Endothelial cell of umbilical vein (primary cell): Measurements from ENCODE around the gene FAM228B. TPM values are rescaled to one million over a fixed set of nuclear protein-coding genes. Genes with fewer than 3 reads are reported as not detected.

Experiments used
- BruUV-seq: library from RNA; stranded (reverse); fragments of 400-500 nt; replicated peaks from 2 replicates; lab custom pipeline; 2021; lab: Mats Ljungman, UMichigan
- CTCF ChIA-PET: fragments of 300-600, 350-600 bp; sonication (Branson Sonifier 250); formaldehyde crosslinking; loops from one replicate; lab custom pipeline; 2021; ENCODE audit warnings: antibody characterized with exemption, inconsistent platforms; lab: Charles Lee
- POLR2A ChIA-PET: fragments of 300-600, 350-600 bp; sonication (Branson Sonifier 250); formaldehyde crosslinking; loops from one replicate; lab custom pipeline; 2021; ENCODE audit warnings: antibody characterized with exemption, inconsistent platforms; lab: Charles Lee
- DNase-seq: peaks from one replicate; pipeline ENCODE4 v3.0.0-alpha.2; 2011; ENCODE audit warnings: low read depth, low spot score
- FAIRE-seq: peaks from 2 replicates; lab custom pipeline; 2011; peaks lifted over from hg19 to GRCh38; lab: Jason Lieb, UNC
- H2AFZ ChIP-seq: 2 replicates; pipeline ENCODE4 v1.6.0; 2012; ENCODE audit warnings: low read depth, low read length, control low read depth, inconsistent platforms
- H3K27ac ChIP-seq: 2 replicates; pipeline ENCODE4 v1.5.1; 2011; ENCODE audit warnings: low read depth, mild to moderate bottlenecking, control low read depth, low read length, moderate library complexity; ENCODE audit not compliant: insufficient read depth
- H3K27me3 ChIP-seq, 2 experiments: 2 replicates each; pipeline versions ENCODE4 v1.6.0 to v1.6.1; 2011; ENCODE audit warnings: low read length in 2 of 2, mixed read lengths in 1 of 2; ENCODE audit not compliant: control insufficient read depth in 2 of 2, insufficient read depth in 2 of 2
- H3K36me3 ChIP-seq, 2 experiments: 2 replicates in 1 of 2; 3 replicates in 1 of 2; pipeline ENCODE4 v1.5.1; 2011; ENCODE audit warnings: low read length in 2 of 2, mild to moderate bottlenecking in 1 of 2, moderate library complexity in 1 of 2; ENCODE audit not compliant: control insufficient read depth in 2 of 2, insufficient read depth in 2 of 2; ENCODE audit errors: extremely low read depth in 1 of 2
- H3K4me1 ChIP-seq: 3 replicates; pipeline ENCODE4 v1.5.1; 2011; ENCODE audit warnings: mild to moderate bottlenecking, low read length; ENCODE audit not compliant: control insufficient read depth, insufficient read depth; ENCODE audit errors: extremely low read depth
- H3K4me2 ChIP-seq: 2 replicates; pipeline ENCODE4 v1.6.1; 2011; ENCODE audit warnings: low read length, control low read depth, mixed read lengths; ENCODE audit not compliant: insufficient read depth
- H3K4me3 ChIP-seq, 3 experiments: fragments of 200-600 bp in 1 of 3; sonication (generic), shearing (Covaris generic) in 1 of 3; replicated peaks in 1 of 3; 2 replicates each; pipeline ENCODE4 v1.5.1; 2011 to 2016; ENCODE audit warnings: control low read depth in 3 of 3, low read length in 3 of 3, mild to moderate bottlenecking in 2 of 3, inconsistent platforms in 1 of 3, low read depth in 1 of 3, moderate library complexity in 1 of 3; ENCODE audit not compliant: insufficient read depth in 1 of 3
- H3K79me2 ChIP-seq: 2 replicates; pipeline ENCODE4 v1.6.0; 2012; ENCODE audit warnings: low read length, inconsistent platforms; ENCODE audit not compliant: control insufficient read depth, insufficient read depth
- H3K9ac ChIP-seq: replicated peaks from 2 replicates; pipeline ENCODE3; 2011; ENCODE audit warnings: low read length, control low read depth; ENCODE audit not compliant: insufficient read depth; ENCODE audit errors: extremely low read depth
- H3K9me1 ChIP-seq: replicated peaks from 3 replicates; pipeline ENCODE4 v1.6.0; 2011; ENCODE audit warnings: mild to moderate bottlenecking, low read length; ENCODE audit not compliant: control insufficient read depth, insufficient read depth; ENCODE audit errors: extremely low read depth
- H3K9me3 ChIP-seq: replicated peaks from 2 replicates; pipeline ENCODE4 v1.5.1; 2012; ENCODE audit warnings: low read length, inconsistent platforms; ENCODE audit not compliant: control insufficient read depth, insufficient read depth
- H4K20me1 ChIP-seq: replicated peaks from 2 replicates; pipeline ENCODE3; 2011; ENCODE audit warnings: mild to moderate bottlenecking, low read length; ENCODE audit not compliant: control insufficient read depth, insufficient read depth; ENCODE audit errors: extremely low read depth
- EZH2 ChIP-seq: IDR thresholded peaks from 2 replicates; pipeline ENCODE4 v1.6.1; 2012; ENCODE audit warnings: borderline replicate concordance, low read depth, mild to moderate bottlenecking, moderate library complexity, low read length, inconsistent platforms; ENCODE audit not compliant: severe bottlenecking
- FOS ChIP-seq: IDR thresholded peaks from 2 replicates; pipeline ENCODE4 v1.6.1; 2011; ENCODE audit warnings: mild to moderate bottlenecking, low read length, moderate library complexity, borderline replicate concordance; ENCODE audit not compliant: insufficient read depth
- GATA2 ChIP-seq: IDR thresholded peaks from 2 replicates; pipeline ENCODE4 v1.7.0; 2011; ENCODE audit warnings: low read depth, mild to moderate bottlenecking, moderate library complexity, mixed read lengths, low read length; ENCODE audit not compliant: insufficient read length, insufficient read depth
- JUN ChIP-seq: IDR thresholded peaks from 2 replicates; pipeline ENCODE4 v1.6.1; 2011; ENCODE audit warnings: borderline replicate concordance, low read depth; ENCODE audit not compliant: insufficient read length, insufficient read depth
- MAX ChIP-seq: IDR thresholded peaks from 2 replicates; pipeline ENCODE4 v1.6.1; 2011; ENCODE audit not compliant: insufficient read depth, insufficient read length
- MYC ChIP-seq: IDR thresholded peaks from one replicate; pipeline ENCODE4 v1.6.1; 2011; ENCODE audit warnings: mild to moderate bottlenecking, low read depth, low read length
- POLR2A ChIP-seq: IDR thresholded peaks from 2 replicates; pipeline ENCODE4 v1.6.1; 2012; ENCODE audit warnings: low read depth, mild to moderate bottlenecking, control low read depth, low read length
- POLR2AphosphoS5 ChIP-seq: IDR thresholded peaks from 2 replicates; pipeline ENCODE4 v1.6.1; 2012; ENCODE audit warnings: low read depth, mild to moderate bottlenecking, control low read depth, low read length, moderate library complexity; ENCODE audit not compliant: insufficient read depth
- dilution Hi-C: fragments of 300-500 bp; cut with MboI; formaldehyde crosslinking; loops from one replicate; pipeline ENCODE4 v1.15.0; 2019; ENCODE audit warnings: low sequenced_read_pairs; ENCODE audit not compliant: extremely low pct_ligation_motif_present
- intact Hi-C: fragments of 100-400 bp; cut with micrococcal nuclease; formaldehyde crosslinking; loops from one replicate; pipeline ENCODE4 v1.10.0; 2022
- polyA plus RNA-seq, 4 experiments: library from polyadenylated mRNA; depleted of rRNA in 3 of 4; stranded (reverse) in 3 of 4; unstranded in 1 of 4; fragments of >200 nt; gene quantifications; 2 replicates each; pipeline versions ENCODE4 v1.2.1 to v1.2.3, GENCODE V29; 2011 to 2012; ENCODE audit warnings: missing spikeins in 1 of 4
- total RNA-seq: library from RNA; stranded (reverse); gene quantifications from 2 replicates; pipeline ENCODE4 v1.2.3, GENCODE V29; 2021
- TF ChIP-seq, protein P1 (sequence below), 2 donors: IDR thresholded peaks; 1 replicate in 1 of 2; 2 replicates in 1 of 2; pipeline ENCODE4 v1.5.1; 2011; ENCODE audit warnings: low read length in 2 of 2, mild to moderate bottlenecking in 2 of 2, moderate library complexity in 2 of 2, control low read depth in 1 of 2, inconsistent platforms in 1 of 2, low read depth in 1 of 2; ENCODE audit not compliant: insufficient read depth in 1 of 2; ENCODE audit errors: extremely low read depth in 1 of 2

Gene FAM228B
- total and polyA plus RNA-seq, 2 donors (not counting 3 experiments of a cell fraction or from before 2014, with no cell fraction given): 1.6 to 11.9 TPM

GRCh38 chr2:24183366-24184069, 60.2 kb downstream of the FAM228B start:
- Histone ChIP-seq H3K9me3 (no peaks in the 10 kb centered on the region), H4K20me1 (no peaks in the 10 kb centered on the region), H3K27ac (no peak overlapping the region), H3K9me1 (no peaks in the 10 kb centered on the region), H3K4me1 (no peaks in the 10 kb centered on the region), H3K9ac (no peak overlapping the region), H3K4me3 (no peak overlapping the region), H3K79me2 (no peaks in the 10 kb centered on the region), H3K4me2 (no peak overlapping the region), H3K27me3 (peaks cover 0 to 5% of the 10 kb centered on the region in 2 experiments), H3K36me3 (no peaks in the 10 kb centered on the region), H2AFZ (no peak overlapping the region)
- FAIRE-seq: no peak
- intact Hi-C loops: no loop called here
- TF ChIP-seq POLR2AphosphoS5: no peak
- ChIA-PET CTCF (no interaction called here), POLR2A (no interaction called here)
- no peak for DNase-seq
- BruUV-seq: no TSS peak
- dilution Hi-C loops: no loop called here

DNA sequence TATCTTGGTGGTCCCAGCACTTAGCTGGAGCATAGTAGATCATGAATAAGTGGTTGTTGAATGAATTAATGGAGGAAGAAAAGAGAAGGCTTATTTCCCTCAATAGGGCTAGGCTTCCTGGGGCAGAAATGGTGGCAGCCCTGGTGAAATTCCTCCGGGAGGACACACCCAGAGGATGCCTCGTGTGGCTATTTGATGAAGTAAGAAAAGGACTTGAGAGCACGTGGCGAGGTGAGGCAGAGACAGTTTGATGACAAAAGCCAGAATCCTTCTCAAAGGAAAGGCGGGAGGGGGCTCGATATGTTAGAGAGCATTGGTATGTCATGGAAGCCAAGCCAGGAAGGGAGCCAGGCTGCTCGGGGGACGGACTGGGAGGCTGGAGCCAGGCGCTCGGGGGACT, 66.3 kb downstream of the FAM228B start:
- H3K9me1 ChIP-seq: no peaks in the 10 kb centered on the region
- no peaks in the 10 kb centered on the region for H3K79me2 ChIP-seq
- ChIA-PET CTCF (no interaction called here), POLR2A (no interaction called here)
- H2AFZ ChIP-seq: no peak overlapping the region
- H3K36me3 ChIP-seq: no peaks in the 10 kb centered on the region
- FAIRE-seq (no peak), DNase-seq (no peak)
- BruUV-seq: no TSS peak
- no peaks in the 10 kb centered on the region for H3K4me1 ChIP-seq
- no peaks in the 10 kb centered on the region for H4K20me1 ChIP-seq
- no peak overlapping the region for H3K27ac ChIP-seq
- dilution Hi-C loops (no loop called here), intact Hi-C loops (no loop called here)
- H3K4me2 ChIP-seq: no peak overlapping the region
- H3K9me3 ChIP-seq: no peaks in the 10 kb centered on the region
- peaks cover 5 to 7% of the 10 kb centered on the region in 2 experiments for H3K27me3 ChIP-seq
- no peak overlapping the region for H3K9ac ChIP-seq
- H3K4me3 ChIP-seq: no peak overlapping the region
- no peak for TF ChIP-seq FOS
- TF ChIP-seq MAX: no peak
- no peak for TF ChIP-seq GATA2
- no peak for TF ChIP-seq POLR2A
- TF ChIP-seq EZH2: no peak
- no peak for TF ChIP-seq POLR2AphosphoS5
- TF ChIP-seq, protein P1, sequence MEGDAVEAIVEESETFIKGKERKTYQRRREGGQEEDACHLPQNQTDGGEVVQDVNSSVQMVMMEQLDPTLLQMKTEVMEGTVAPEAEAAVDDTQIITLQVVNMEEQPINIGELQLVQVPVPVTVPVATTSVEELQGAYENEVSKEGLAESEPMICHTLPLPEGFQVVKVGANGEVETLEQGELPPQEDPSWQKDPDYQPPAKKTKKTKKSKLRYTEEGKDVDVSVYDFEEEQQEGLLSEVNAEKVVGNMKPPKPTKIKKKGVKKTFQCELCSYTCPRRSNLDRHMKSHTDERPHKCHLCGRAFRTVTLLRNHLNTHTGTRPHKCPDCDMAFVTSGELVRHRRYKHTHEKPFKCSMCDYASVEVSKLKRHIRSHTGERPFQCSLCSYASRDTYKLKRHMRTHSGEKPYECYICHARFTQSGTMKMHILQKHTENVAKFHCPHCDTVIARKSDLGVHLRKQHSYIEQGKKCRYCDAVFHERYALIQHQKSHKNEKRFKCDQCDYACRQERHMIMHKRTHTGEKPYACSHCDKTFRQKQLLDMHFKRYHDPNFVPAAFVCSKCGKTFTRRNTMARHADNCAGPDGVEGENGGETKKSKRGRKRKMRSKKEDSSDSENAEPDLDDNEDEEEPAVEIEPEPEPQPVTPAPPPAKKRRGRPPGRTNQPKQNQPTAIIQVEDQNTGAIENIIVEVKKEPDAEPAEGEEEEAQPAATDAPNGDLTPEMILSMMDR (IDR thresholded peaks at IDR 0.05; ENCODE audit: extremely low read depth in 1 of 2, insufficient read depth in 1 of 2, low read depth in 1 of 2, low read length in 2 of 2): no peak
- no peak for TF ChIP-seq JUN
- no peak for TF ChIP-seq MYC
